ENCODE measurements around the gene DRD3.
A peak's percentile ranks its signal among the peaks of the same experiment; 100 is the strongest.

The DRD3 gene

DNA sequence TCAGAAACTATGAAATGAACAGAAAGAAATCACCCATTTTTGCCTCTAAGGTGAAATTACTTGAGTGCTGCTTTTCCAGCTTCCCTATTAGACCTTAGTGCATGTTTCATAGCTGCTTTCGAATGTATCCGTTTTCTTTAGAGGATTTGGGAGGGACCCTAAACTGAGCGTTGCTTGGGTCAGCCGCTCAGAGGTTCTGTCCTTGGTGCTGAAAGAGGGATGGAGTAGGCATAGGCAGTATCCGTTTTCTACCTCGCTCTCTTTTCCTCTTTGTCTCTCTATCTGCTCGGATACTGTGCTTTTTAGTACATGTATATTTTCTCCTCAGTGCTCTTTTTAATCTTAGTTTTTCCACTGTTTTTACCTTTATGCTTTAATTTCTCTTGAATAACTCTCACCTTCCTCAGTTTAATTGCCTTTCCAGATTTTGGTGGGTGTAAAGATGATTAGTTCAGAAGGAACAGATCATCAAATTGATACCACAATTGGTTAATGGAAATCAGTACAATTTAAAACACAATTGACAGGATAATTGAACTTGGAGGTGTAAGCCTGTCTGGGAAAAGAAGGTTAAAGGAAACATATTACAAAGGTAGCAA is at the start of gene DRD3:
DRD3 (minus strand) TSS at position 283 of the 599 bp plus-strand sequence. CDS start 7,060 bp downstream, outside the sequence.
- DNase-seq, result peak; percentile 25

DNA sequence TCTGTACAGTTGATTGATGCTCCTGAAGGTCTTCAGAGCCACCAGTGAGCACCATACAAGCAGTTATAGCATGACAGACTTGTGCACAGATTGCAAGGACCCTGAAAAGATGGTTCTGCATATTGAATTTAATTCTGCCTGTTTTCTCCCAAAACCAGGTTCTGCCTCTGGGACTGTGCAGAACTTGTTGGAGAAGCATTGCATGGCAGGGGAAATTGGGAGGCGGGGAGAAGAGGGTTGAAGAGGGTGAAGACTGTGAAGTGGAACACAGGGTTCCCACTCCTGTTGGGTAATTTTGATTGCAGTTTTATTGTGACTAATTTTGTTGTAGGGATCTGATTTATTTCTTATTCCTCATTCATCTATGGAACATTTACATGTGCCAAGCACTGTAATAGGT is 48.2 kb upstream of the DRD3 start:
- no peak for DNase-seq

DNA sequence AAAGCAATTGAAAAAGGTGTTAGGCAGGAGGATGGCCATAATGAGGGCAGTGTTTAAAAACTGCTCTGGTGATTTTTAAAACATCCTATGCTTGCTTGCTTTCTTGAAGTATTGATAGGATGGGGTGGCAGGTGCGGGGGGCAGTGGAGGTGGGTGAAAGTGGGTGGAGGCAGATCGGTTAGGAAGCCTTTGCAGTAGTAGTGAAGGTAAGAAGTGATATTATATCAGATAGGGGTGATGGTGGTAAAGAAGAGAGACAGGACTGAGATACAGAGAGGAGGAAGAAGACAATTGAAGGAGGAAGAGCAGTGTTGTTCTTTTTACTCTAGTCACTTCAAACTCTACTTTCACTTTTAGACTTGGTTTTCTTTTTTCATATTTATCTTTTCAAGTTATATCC is 47.5 kb upstream of the DRD3 start:
- DNase-seq, result peak; percentile 24

DNA sequence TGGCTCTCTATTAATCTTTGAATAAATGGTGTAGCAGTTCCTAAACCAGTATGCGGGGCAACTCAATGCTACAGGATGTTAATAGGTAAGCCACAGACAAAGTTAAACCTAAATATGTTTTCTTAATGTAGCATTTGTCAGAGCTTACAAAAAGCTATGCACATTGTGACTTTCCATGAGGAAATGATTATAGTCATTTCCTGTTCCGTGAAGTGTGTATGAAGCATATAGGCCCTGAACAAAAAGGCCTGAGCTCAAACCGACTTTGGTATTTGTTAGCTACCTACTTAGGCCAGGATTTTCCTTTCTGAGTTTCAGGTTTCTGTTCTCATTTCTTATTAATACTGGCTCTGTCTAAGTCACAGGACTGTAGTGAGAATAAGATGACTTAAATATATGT is 44.3 kb upstream of the DRD3 start:
- DNase-seq, result peak; percentile 74

DNA sequence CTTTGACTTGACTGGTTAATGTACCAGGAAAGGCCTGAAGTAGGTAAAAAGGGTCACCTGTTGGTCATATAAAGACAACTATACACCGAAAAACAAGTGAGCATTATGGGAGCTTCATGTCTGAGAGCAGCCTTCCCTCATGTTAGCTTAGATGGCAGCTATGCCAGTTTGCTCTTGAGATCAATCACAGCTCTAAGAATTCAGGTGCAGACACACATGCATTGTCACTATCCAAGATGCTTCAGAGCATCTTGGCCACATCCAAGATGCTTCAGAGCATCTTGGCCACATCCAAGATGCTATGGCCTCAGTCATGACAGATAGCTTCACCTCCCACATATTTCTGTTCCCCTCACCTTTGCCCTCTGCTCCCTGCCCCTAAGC is 43.0 kb upstream of the DRD3 start:
- DNase-seq, result no peak

DNA sequence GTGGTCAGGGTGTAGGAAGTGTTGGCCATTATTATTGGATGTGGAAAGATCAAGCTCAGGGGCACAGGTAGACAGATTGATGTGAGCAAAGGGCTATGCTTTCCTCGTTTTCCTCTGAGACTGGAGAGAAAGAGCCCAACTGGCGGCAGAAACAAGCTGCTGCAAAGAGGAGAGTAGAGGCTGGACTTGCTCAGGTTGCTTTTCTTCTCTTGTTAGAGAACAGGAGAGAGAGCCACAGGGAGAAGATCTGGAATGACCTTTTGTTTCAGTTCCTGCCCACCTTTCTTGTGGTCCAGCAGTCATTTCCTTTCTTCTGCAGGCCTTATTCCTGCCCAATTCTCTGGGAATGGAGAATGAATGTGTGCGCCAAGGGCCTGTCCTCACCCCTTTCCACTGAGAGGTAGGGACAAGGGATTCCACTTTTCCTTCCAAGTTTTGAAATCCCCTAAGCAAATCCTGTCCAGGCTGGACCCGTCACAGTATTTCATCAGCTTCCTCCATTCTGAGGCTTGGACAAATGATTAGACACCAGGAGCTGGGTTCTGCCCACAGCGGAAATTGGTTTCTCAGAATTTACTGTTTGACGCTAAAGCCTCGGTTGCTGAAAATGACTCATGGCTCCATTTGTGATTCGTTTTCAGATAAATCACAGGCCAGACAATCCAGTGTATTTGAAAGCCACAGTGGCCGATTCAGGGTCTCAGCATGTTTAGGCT is 42.5 kb upstream of the DRD3 start:
- DNase-seq, result peak; percentile 82

DNA sequence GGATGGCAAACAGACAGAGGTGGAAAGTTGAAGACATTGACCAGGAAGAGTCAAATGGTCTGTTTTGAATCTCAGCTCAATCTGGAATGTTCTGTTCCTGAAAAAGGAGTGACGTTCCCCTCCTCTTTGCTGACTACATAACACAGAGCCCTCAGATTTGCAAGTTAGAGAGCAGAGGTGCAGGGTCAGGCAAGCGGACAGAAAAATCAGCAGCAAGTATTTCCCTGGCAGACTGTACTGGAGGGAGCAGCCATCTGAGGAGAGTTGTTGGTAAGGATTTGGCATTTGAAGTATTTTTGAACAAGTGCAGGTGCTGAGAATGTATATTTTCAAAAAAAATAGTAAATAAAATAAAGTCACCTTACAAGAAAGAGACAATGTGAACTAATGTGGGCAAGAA is 40.9 kb upstream of the DRD3 start:
- no peak for DNase-seq

DNA sequence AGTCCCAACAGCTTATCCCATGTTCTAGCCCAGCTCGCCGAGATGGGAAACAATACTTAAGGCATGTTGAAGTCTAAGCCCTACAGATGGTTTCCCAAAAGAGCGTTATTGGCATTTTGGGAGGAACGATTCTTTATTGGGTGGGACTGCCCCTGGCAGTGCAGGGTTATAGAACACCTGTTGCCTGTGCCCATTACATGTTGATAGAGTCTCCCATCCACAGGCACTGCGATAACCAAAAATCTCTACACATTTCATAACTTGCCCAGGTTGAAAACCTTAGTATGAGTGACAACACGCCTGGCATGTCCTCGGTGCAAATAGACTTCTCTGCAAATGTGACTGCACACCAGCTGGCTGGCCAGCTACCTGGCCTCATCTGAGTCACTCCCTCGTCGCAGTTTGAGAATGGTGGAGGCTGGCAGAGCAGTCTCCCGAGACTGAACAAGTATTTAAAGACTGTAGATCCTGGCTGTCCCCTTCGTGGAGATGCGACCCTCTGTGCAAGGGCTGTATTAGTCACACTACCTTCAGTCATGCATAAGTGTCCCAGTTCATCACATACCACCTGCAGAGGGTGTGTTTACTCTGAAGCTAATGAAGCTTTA is 39.8 kb upstream of the DRD3 start:
- DNase-seq, result no peak

DNA sequence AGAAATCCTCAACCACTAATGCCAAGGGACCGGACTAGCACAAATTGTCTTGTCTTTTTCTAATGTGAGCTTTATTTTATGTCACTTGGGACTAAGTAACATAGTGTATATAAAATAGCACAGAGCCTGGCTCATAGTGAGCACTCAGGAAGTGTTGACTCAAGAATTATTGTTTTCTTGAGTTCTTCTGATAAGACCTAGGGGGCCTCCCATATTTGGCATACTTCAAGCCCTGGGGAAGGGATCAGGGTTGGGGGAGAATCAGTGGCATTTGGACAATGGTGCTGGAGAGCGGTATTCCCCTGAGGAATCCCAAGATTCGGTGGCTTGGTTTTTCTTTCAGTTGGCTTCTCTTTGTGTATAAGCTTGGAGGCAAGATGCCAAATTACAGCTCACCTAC is 39.2 kb upstream of the DRD3 start:
- DNase-seq, result no peak

DNA sequence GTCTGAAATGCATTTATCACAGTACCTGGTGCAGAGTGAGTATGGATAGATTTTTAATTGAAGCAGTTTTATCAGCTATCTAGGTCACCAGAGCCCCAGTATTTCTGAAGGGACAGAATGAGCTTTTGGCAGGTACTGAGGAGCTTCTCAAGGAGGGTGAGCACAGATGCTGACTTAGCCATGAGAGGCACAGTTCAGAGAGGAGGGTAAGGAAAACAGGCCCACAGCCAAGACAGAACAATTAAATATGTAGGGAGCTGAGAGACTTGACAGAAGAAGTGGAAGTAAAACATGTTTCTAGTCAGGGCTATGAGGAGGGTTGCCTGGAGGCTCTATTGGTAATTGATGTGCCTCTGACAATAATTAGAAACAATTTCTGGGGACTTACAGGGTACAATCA is 38.4 kb upstream of the DRD3 start:
- no peak for DNase-seq

DNA sequence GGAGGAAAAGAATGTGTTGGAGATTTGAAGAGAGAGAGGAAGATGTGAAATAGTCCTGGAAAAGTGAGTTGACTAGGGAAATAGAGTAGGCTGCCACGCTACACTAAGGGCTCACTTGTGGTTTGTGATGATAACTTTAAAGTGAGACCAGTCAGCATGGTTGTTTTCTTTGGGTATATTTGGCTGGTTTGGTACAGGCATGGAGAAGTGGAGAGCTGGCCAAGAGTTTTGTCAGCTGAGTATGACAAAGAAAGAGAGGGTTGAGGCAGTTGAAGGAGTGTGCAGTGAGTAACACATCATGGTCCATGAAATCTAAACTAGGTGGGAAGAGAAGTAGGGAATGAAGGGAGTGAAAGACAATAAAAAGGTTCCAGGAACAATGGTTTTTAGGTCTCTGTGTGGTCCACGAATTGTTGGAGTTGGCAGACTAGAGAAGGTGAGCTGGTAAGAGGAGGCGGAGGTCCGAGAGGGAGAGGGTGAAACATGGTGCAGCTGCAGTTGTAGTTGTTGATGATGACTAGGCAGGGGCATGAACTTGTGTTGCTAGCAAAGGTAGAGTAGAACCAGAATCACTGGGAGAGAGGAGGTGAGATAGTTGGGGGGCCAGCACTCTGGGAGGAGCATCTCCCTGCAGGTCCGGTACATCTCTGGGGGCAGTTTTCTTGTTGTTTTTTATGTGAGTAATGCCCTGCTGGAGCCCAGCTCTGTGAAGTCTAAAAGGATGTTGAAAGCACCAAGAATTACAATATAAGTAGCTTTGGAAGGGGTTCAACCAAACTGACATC is 37.5 kb upstream of the DRD3 start:
- no peak for DNase-seq

DNA sequence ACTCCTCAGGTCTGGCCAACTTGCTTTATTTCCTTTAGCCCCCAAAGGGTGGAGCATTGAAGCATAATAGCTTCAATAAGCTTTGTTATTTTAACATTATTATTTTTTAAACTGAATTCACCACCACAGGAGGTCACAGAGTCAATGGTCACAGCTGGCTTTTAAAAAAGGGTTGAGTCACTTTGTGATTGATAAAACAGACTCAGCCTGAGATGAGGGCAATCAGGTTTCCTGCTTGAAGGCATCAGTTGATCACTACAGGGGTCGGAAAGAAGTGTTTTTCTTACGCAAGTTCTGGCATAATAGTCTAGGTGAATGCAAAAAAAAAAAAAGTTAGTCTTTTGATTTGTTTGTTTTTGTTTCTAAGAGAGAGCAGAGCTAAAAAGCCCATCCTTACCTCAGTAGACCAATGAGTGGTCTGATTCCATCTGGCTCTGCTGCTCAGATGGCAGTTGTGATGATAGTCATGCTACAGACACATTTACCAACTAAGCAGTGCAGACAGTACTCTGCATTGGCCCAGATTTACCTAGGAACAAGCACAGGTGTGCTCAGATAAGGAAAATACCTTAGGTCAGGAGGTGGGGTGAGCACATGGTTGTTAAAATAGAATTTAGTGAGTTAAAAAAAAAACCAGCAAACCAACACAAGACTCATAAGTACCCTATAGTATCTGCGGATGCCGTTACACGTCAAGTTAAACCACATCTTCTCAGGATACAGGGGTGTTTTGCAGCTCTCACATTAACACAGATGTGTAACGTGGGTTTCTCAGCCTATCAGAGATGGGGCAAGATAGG is 35.9 kb upstream of the DRD3 start:
- DNase-seq, result peak; percentile 87

DNA sequence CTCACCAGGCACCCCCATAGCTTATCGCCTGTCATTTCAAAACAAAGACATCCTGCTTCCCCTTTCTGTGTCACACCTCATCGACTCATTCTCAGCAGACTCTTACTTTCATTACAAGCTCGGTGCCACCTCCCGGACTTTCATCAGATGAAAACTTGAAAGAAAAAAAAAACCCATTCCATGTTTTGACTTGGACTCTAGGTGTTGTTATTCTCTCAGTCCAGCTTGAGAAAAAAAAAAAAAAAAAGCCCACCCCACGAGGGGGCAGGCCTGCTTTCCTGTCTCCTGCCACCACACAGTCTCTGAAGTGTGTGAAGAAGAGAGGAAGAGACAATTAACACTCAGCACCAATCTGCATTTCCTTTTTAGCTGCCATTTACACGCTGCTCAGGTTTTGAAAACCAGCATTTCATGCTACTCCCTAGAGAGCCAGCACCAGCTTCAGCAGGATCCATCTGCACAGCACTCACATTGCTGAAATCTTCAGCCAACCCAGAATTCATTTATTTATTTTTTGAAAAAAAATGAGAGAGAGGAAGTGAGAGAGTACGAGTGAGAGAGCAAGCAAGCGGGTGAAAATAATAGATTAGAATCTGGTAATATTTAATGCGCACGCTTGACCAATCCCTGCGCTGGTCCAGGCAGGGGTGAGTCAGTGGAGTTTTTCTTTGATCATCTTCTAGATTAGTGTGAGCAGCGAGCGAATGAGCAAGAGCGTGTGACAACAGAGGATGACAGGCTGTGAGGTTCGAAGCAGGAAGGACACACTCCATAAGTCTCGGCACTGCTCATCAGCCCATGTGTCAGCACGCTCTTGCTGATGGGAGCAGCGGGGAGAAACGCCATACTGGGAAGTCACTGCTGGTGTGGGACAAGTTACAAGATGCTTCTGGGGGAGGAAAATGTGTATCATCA is 35.0 kb upstream of the DRD3 start:
- DNase-seq, result peak; percentile 86

DNA sequence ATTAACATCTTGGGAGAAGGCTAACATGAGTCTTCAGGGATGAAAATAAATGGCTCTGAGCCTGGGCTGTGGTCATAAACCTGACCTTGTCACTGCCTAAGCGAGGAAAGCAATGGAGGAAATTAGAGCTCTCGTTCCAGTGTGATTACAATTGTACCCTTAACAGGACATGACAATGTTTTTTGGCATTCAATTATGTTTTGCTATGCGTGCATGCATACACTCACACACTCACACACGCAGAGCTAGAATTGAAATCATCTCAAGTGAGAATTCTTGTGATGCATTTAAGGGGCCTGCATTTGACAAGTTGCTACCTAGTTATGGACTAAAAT is 34.4 kb upstream of the DRD3 start:
- no peak for DNase-seq

DNA sequence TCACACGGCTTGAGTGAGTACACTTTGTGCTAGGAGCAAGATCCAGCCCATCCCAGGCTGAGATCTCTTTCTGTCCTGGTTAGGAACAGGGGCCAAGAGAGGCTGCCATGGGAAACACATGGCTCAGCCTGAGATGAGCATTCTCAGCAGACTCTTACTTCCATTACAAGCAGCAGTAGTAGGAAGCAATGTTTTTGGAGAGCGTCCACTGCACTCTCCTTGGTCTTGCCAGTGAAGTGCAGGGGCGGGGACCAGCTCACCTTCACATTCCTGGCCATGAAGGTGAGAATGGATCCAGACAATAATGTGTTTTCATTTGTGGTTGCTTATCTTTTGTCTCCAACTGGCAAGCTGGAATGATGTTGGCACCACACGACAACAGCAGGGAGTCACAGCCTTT is 33.8 kb upstream of the DRD3 start:
- DNase-seq, result no peak

DNA sequence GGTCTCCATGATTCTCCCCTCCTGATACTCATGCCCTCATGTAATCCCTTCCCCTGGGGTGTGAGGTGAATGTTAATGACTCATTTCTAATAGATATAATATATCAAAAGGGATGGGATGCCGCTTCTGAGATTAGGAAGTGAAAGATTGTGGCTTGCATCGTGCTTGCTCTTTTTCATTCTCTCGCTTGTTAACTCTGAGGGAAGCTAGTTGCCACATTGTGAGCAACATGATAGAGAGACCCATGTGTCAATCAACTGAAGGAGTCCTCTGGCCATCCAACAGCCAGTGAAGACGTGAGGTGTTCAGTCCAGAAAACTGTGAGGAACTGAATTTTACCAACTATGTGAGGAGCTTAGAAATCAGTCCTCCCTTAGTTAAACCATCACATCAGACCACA is 28.9 kb upstream of the DRD3 start:
- DNase-seq, result no peak

DNA sequence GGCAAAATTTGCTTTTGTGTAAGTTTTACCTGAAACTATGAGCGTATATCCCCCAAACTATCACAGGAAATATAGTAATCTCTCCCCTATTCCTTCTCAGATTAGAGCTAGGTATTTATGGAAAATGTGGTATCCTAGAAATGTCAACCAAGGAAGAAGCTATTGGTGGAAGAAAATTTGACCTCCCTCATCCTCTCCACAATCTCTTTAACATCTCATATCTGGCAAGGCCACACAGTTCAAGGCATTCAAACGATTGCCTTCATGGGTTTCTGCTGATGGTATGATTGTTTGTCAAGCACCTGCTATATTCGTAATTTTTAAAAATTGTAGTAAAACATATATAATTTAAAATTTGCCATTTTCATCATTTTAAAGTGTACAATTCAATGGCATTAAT is 27.5 kb upstream of the DRD3 start:
- DNase-seq, result no peak

DNA sequence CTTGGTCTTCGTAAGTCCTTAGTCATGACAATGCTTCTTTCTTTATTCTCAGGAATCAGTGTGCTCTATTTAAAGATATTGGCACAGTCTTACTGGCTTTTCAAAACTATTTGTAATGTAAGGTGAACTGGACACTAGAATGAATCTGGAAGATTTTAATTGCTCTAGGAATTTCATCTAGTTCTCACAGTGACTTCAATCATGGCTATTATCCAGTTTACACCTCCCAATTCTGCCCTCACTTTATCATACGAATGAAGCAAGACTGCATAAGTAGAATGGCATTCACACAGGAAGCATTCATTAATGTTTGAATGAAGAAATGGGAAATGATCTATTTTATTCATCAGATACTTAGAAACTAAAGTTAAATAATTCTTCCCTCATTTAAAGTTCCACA is 26.7 kb upstream of the DRD3 start:
- no peak for DNase-seq

DNA sequence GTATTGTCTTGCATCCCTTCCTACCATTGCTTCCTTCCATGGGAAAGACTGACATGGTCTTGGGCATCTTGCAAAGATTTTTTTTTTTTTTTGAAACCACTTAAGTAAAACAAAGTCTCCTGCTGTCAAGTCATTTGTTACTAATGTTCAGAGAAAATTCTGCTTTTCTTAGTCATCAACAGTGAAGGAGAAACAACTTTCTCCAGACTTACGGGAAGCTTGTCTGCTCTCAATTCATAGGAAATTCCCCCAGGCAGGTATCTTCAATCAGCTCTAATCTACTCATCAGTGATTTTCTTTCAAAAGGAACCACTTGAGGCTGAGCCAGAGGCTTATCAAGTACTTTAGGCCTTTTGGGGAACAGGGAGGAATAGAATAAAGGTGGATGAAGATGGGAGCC is 15.9 kb upstream of the DRD3 start:
- DNase-seq, result no peak

DNA sequence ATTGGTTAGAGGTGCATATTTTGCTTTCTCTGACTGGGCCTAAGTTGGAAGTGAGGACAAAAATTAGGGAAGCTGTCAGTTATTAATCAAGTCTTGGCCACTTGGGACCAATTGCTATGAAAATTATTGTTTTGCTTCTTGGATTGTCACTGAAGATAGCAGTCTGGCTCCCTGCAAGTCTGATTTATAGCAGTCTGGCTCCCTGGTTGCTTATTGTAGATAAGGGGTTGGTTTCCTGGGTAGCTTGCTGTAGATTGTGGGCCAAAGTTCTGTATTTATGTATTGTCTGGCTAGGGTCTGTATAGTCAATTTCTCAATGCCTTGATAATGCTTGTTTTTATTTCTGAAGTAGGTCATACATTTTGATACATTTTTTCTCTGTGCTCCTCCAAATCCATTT is 13.3 kb upstream of the DRD3 start:
- DNase-seq, result no peak

DNA sequence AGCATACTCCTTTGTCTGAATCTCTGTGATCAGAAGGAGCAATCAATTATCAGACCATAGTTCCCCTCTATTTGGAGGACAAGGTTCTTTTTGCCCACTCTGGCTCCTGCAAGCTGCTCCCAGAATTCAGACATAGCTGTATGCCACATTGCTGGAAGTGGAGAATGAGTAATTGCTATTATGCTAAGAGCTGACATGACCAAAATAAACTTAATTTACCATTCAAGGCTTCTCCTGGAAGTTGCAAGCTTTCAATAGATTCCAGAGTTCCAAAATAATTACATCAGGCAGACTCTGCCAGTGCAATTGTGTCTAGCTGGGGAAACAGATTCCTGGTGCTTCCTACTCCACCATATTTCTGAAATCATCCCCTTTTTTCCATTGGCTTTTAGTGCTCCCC is 7.6 kb upstream of the DRD3 start:
- no peak for DNase-seq

DNA sequence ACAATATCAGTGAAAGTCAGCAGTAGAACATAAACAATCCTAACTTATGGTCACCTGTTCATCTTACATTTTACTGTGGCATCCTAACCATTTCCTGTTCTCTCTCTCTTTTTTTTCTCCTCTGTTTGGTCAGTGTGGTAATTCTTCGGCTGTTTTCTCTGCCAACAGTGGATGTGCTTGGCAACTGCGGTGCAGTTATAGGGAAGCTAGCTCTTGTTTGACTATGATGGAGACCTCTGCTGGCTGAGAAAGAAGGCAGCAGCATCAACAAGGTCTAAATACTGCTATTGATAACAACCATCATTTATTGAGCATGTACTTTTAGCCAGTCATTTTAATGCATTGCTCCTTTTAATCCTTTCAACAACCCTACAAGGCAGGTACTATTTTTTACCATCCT is 723 bp upstream of the DRD3 start:
- DNase-seq, result peak; percentile 27

All from CD4-positive, alpha-beta T cell treated with Interleukin-21 for 1 hour (primary cell).